Stomach (tissue), 9 donors: ENCODE results near the gene F2. TPM values are rescaled to one million over a fixed set of nuclear protein-coding genes. Genes with fewer than 3 reads are reported as not detected.

ENCODE experiments used
- DNase-seq, 2 donors: peaks; one replicate each; pipeline versions ENCODE4 v3.0.0 to v3.0.0-alpha.2; 2013 to 2019
- H3K27ac ChIP-seq, 5 donors: fragments of 200-600 bp in 4 of 5; sonication (generic) in 4 of 5; one replicate each; pipeline ENCODE4 v1.5.1; 2013 to 2019; ENCODE audit warnings: mild to moderate bottlenecking in 1 of 5, moderate library complexity in 1 of 5
- H3K27me3 ChIP-seq, 3 donors: fragments of 200-600 bp; sonication (generic); one replicate each; pipeline ENCODE4 v1.5.1; 2017 to 2019; ENCODE audit warnings: mixed run types in 1 of 3
- H3K36me3 ChIP-seq, 4 donors: fragments of 200-600 bp; sonication (generic); 1 replicate in 3 of 4; 2 replicates in 1 of 4; pipeline ENCODE4 v1.5.1; 2016 to 2019
- H3K4me1 ChIP-seq, 4 donors: fragments of 200-600 bp; sonication (generic); one replicate each; pipeline ENCODE4 v1.5.1; 2016 to 2019
- H3K4me3 ChIP-seq, 4 donors: fragments of 200-600 bp; sonication (generic) in 3 of 4; one replicate each; pipeline ENCODE4 v1.5.1; 2016 to 2019; ENCODE audit warnings: mild to moderate bottlenecking in 1 of 4
- H3K9me3 ChIP-seq, 4 donors: fragments of 200-600 bp; sonication (generic); one replicate each; pipeline ENCODE4 v1.5.1; 2016 to 2019
- CTCF ChIP-seq, 7 experiments: fragments of 450-650 bp in 4 of 7; fragments of 200-600 bp in 3 of 7; sonication (generic) in 3 of 7; IDR thresholded peaks; one replicate each; pipeline ENCODE4 v1.5.1; 2016 to 2019; ENCODE audit warnings: antibody characterized with exemption in 7 of 7, control low read depth in 2 of 7, mild to moderate bottlenecking in 1 of 7
- EP300 ChIP-seq: sonication (generic); formaldehyde crosslinking; IDR thresholded peaks from one replicate; pipeline ENCODE4 v1.6.1; 2017; ENCODE audit warnings: antibody characterized with exemption
- POLR2A ChIP-seq, 4 donors: fragments of 450-650 bp; IDR thresholded peaks; one replicate each; pipeline ENCODE4 v1.6.1; 2016; ENCODE audit warnings: antibody characterized with exemption in 4 of 4, control low read depth in 2 of 4, mild to moderate bottlenecking in 1 of 4, moderate library complexity in 1 of 4
- POLR2AphosphoS5 ChIP-seq, 3 donors: sonication (generic); formaldehyde crosslinking; IDR thresholded peaks; one replicate each; pipeline ENCODE4 v1.6.1; 2016; ENCODE audit warnings: antibody characterized with exemption in 3 of 3
- WGBS, 5 donors: extraction: QIAGEN DNeasy Blood & Tissue Kit in 3 of 5; methylation state at CpG; one replicate each; pipeline versions ENCODE4 v1.1.5 to v1.1.7; 2013 to 2018; 5-methylcytosine and 5-hydroxymethylcytosine counted together
- intact Hi-C: fragments of 100-400 bp; cut with DNase I; formaldehyde crosslinking; loops from one replicate; pipeline ENCODE4 v1.15.1; 2023; ENCODE audit warnings: low total_unique reads
- polyA plus RNA-seq, 3 donors: library from polyadenylated mRNA; stranded (reverse); fragments of 200-250 nt; gene quantifications; one replicate each; pipeline ENCODE4 v1.2.3, GENCODE V29; 2013
- total RNA-seq, 5 donors: library from RNA; depleted of rRNA; stranded (reverse); fragments of >200 nt; gene quantifications; one replicate each; pipeline versions ENCODE4 v1.1.0 to v1.2.3, GENCODE V29; 2014 to 2016
- donor health status: healthy with polysubstance abuse.
- donor health status: Bipolar disorder and iron deficiency.
- donor health status: healthy.

The F2 gene
- total and polyA plus RNA-seq, 8 donors = 0.19 to 0.92 (median 0.33) TPM; not detected in 5

DNA sequence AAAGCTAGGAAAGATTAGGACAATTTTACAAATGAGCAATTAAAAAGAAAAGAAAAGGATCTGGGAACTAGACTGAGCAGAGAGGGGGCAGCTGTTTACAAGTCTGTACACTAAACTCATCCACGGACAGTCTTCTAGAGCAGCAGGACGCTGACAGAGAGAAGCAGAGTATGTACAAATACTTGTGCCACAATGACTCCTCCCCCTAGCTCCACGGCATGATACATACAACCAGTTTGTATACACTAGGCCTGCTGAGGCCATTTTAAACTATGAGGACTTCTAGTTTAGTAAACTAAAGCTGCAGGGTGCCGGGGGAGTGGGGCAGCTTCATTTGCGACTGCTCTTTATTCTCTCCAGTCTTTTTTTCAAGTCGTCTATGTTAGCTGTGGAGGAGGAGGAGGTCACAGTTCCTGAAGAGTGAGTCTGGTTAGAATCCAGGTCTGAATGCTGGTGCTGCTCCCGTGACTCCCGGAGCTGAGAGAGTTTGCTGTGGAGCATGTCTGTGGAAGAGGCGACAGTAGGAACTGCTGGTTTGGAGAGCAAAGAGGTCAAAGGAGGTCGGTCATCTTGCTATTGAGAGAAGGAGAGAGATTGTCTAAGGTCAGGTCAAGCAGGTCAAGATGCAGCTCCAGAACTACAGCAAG lies 24.8 kb downstream of the F2 start:
- H3K27me3 ChIP-seq = no peaks in the 10 kb centered on the region
- H3K4me3 ChIP-seq = no peak overlapping the region
- no peak for TF ChIP-seq POLR2A (IDR thresholded peaks at IDR 0.05)
- no peak for TF ChIP-seq CTCF (IDR thresholded peaks at IDR 0.05)
- no peak for TF ChIP-seq POLR2AphosphoS5 (IDR thresholded peaks at IDR 0.05)
- TF ChIP-seq EP300 = no peak
- H3K27ac ChIP-seq = peak overlapping the region in 1 of 5 donors; percentile 52
- peaks cover 58 to 94% (median 79%) of the 10 kb centered on the region in 4 donors for H3K36me3 ChIP-seq
- H3K4me1 ChIP-seq = no peaks in the 10 kb centered on the region
- intact Hi-C loops = no loop called here
- 68 to 73% (median 72%) methylated on average over 10 of the region's 10 CpGs for WGBS, 5 donors
- no peak for DNase-seq
- H3K9me3 ChIP-seq = no peaks in the 10 kb centered on the region

GRCh38 chr11:46745328-46745727 lies 26.3 kb downstream of the F2 start:
- intact Hi-C loops = no loop called here
- H3K4me1 ChIP-seq = no peaks in the 10 kb centered on the region
- TF ChIP-seq POLR2AphosphoS5 (IDR thresholded peaks at IDR 0.05) (no peak), CTCF (IDR thresholded peaks at IDR 0.05) (no peak), EP300 (no peak), POLR2A (IDR thresholded peaks at IDR 0.05) (no peak)
- no peaks in the 10 kb centered on the region for H3K9me3 ChIP-seq
- no peak for DNase-seq
- WGBS, 5 donors = 81 to 91% (median 84%) methylated on average over 1 of the region's 1 CpG
- H3K36me3 ChIP-seq = peaks cover 66 to 100% (median 94%) of the 10 kb centered on the region in 4 donors
- H3K27ac ChIP-seq = no peak overlapping the region
- no peak overlapping the region for H3K4me3 ChIP-seq
- no peaks in the 10 kb centered on the region for H3K27me3 ChIP-seq

DNA sequence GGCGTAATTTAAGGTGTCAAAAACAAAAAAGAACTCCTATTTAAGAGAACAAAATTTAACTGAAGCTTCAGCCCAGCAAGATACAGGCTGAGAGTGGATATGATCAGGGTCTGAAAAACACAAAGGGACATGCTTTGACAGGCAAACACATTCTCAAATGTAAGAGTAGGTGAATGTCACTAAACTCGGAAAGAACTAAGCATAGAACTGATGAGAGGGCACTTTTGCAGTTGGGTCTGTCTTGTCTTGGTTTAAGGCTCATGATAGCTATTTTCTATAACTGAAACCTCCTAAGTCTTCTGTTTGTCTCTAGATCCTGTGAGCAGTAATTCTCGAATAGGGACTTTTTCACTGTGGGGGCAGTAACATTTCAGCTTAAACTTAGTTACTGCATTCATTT lies 27.0 kb downstream of the F2 start:
- peaks cover 71 to 100% (median 100%) of the 10 kb centered on the region in 4 donors for H3K36me3 ChIP-seq
- H3K4me1 ChIP-seq = no peaks in the 10 kb centered on the region
- H3K4me3 ChIP-seq = no peak overlapping the region
- intact Hi-C loops = no loop called here
- DNase-seq = no peak
- H3K9me3 ChIP-seq = no peaks in the 10 kb centered on the region
- H3K27ac ChIP-seq = no peak overlapping the region
- WGBS, 5 donors = 88 to 94% (median 89%) methylated on average over 3 of the region's 3 CpGs
- H3K27me3 ChIP-seq = no peaks in the 10 kb centered on the region
- TF ChIP-seq POLR2A (IDR thresholded peaks at IDR 0.05) (no peak), POLR2AphosphoS5 (IDR thresholded peaks at IDR 0.05) (no peak), CTCF (IDR thresholded peaks at IDR 0.05) (no peak), EP300 (no peak)

GRCh38 chr11:46747150-46747549 lies 28.1 kb downstream of the F2 start:
- Histone ChIP-seq H3K36me3 (peaks cover 65 to 99% (median 99%) of the 10 kb centered on the region in 4 donors), H3K27me3 (no peaks in the 10 kb centered on the region), H3K4me3 (no peak overlapping the region), H3K4me1 (no peaks in the 10 kb centered on the region), H3K9me3 (no peaks in the 10 kb centered on the region), H3K27ac (no peak overlapping the region)
- intact Hi-C loops = no loop called here
- WGBS, 5 donors = 82 to 95% (median 91%) methylated on average over 6 of the region's 6 CpGs
- no peak for TF ChIP-seq EP300
- no peak for DNase-seq

DNA sequence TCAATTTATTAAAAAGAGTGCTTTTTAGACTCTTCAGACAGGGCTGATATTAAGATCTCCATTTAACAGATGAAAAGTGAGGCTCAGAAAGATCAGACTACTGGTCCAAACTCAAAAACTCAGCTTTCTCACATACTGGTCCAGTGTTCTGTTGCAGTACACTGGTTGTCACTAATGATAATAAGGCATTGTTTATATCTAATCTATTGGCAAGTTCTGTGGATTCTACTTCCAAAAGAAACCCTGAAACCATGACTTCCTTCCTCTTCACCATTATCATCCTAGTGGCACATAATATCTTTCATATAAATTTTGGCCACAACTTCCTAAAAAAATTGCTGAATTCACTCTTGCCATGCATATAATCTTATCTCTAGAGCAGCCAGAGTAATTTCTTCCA lies 36.9 kb downstream of the F2 start:
- intact Hi-C loops = no loop called here
- Histone ChIP-seq H3K4me1 (peaks cover 0 to 4% (median 0%) of the 10 kb centered on the region in 4 donors), H3K36me3 (peaks cover 61 to 99% (median 99%) of the 10 kb centered on the region in 4 donors), H3K27me3 (no peaks in the 10 kb centered on the region), H3K27ac (no peak overlapping the region), H3K4me3 (no peak overlapping the region), H3K9me3 (no peaks in the 10 kb centered on the region)
- TF ChIP-seq CTCF (IDR thresholded peaks at IDR 0.05) = no peak
- TF ChIP-seq EP300 = no peak
- no peak for TF ChIP-seq POLR2AphosphoS5 (IDR thresholded peaks at IDR 0.05)
- no peak for TF ChIP-seq POLR2A (IDR thresholded peaks at IDR 0.05)
- no peak for DNase-seq
